SK-N-SH (cell line): ENCODE data around the gene CPN1. TPM values are rescaled to one million over a fixed set of nuclear protein-coding genes. Genes with fewer than 3 reads are reported as not detected.

Experiments used
- CTCF ChIA-PET: fragments of 300-600, 350-600 bp; formaldehyde crosslinking; extraction: SDS; loops from one replicate; lab custom pipeline; 2021; lab: Yijun Ruan, JAX
- POLR2A ChIA-PET: fragments of 350-600 bp; sonication (Branson Sonifier 250); formaldehyde crosslinking; extraction: SDS; loops from one replicate; lab custom pipeline; 2020; ENCODE audit warnings: antibody characterized with exemption, inconsistent platforms; lab: Yijun Ruan, JAX
- DNase-seq: peaks from one replicate; pipeline ENCODE4 v3.0.0; 2012
- H2AFZ ChIP-seq: fragments of 200-600 bp; sonication (generic); 2 replicates; pipeline ENCODE4 v1.8.1; 2016; ENCODE audit warnings: antibody characterized with exemption, mild to moderate bottlenecking, low read depth
- H3F3A ChIP-seq: fragments of 200-600 bp; sonication (generic); replicated peaks from 2 replicates; pipeline ENCODE3; 2016; ENCODE audit warnings: antibody characterized with exemption, mild to moderate bottlenecking; ENCODE audit not compliant: insufficient read depth
- H3K27ac ChIP-seq, 2 experiments: fragments of 200-500 bp in 1 of 2; fragments of 200-600 bp in 1 of 2; sonication (Bioruptor generic) in 1 of 2; sonication (generic), shearing (Covaris generic) in 1 of 2; 2 replicates each; pipeline versions ENCODE4 v1.5.1 to v1.6.1; 2014 to 2016; ENCODE audit warnings: low read depth in 2 of 2, inconsistent platforms in 1 of 2, low read length in 1 of 2, mild to moderate bottlenecking in 1 of 2, mixed read lengths in 1 of 2
- H3K27me3 ChIP-seq: fragments of 200-600 bp; sonication (generic), shearing (Covaris generic); 2 replicates; pipeline ENCODE4 v1.6.1; 2016; ENCODE audit warnings: mixed run types; ENCODE audit not compliant: insufficient read depth
- H3K36me3 ChIP-seq, 2 experiments: fragments of 200-500 bp in 1 of 2; fragments of 200-600 bp in 1 of 2; sonication (Bioruptor generic) in 1 of 2; sonication (generic) in 1 of 2; replicated peaks in 1 of 2; 2 replicates each; pipeline versions ENCODE3 to v1.5.1; 2014 to 2016; ENCODE audit warnings: low read length in 1 of 2, mild to moderate bottlenecking in 1 of 2; ENCODE audit not compliant: insufficient read depth in 2 of 2, control insufficient read depth in 1 of 2
- H3K4me1 ChIP-seq, 2 experiments: fragments of 200-500 bp in 1 of 2; fragments of 200-600 bp in 1 of 2; sonication (Bioruptor generic) in 1 of 2; sonication (generic), shearing (Covaris generic) in 1 of 2; 2 replicates each; pipeline versions ENCODE4 v1.5.1 to v1.6.1; 2014 to 2016; ENCODE audit warnings: low read depth in 1 of 2, low read length in 1 of 2, mixed run types in 1 of 2; ENCODE audit not compliant: insufficient read depth in 2 of 2, control insufficient read depth in 1 of 2
- H3K4me2 ChIP-seq: fragments of 200-600 bp; sonication (generic), shearing (Covaris generic); 2 replicates; pipeline ENCODE4 v1.6.1; 2017; ENCODE audit warnings: mixed run types
- H3K4me3 ChIP-seq, 2 experiments: fragments of 200-500 bp in 1 of 2; fragments of 200-600 bp in 1 of 2; sonication (Bioruptor generic) in 1 of 2; sonication (generic), shearing (Covaris generic) in 1 of 2; 2 replicates each; pipeline versions ENCODE4 v1.5.1 to v1.8.1; 2014 to 2016; ENCODE audit warnings: low read depth in 2 of 2, inconsistent platforms in 1 of 2, low read length in 1 of 2, mild to moderate bottlenecking in 1 of 2, mixed read lengths in 1 of 2, moderate library complexity in 1 of 2
- H3K79me2 ChIP-seq: fragments of 200-600 bp; sonication (generic); 2 replicates; pipeline ENCODE4 v1.8.1; 2017; ENCODE audit warnings: mild to moderate bottlenecking; ENCODE audit not compliant: insufficient read depth
- H3K9ac ChIP-seq: fragments of 200-600 bp; sonication (generic); 2 replicates; pipeline ENCODE4 v1.6.1; 2017; ENCODE audit warnings: mixed run types
- H3K9me2 ChIP-seq: fragments of 200-600 bp; sonication (generic); 2 replicates; pipeline ENCODE4 v1.6.1; 2017; ENCODE audit warnings: mixed run types
- H3K9me3 ChIP-seq: fragments of 200-600 bp; sonication (generic); 2 replicates; pipeline ENCODE4 v1.6.1; 2017; ENCODE audit warnings: mixed run types, mild to moderate bottlenecking, moderate library complexity
- H4K20me1 ChIP-seq: fragments of 200-600 bp; sonication (generic); 2 replicates; pipeline ENCODE4 v1.6.1; 2017; ENCODE audit warnings: mild to moderate bottlenecking, mixed run types; ENCODE audit not compliant: insufficient read depth
- GATA2 ChIP-seq: sonication (generic); formaldehyde crosslinking; IDR thresholded peaks from 2 replicates; pipeline ENCODE4 v1.5.0; 2020; ENCODE audit warnings: mild to moderate bottlenecking, missing genetic modification reagents
- PBX3 ChIP-seq: IDR thresholded peaks from 2 replicates; pipeline ENCODE4; 2012
- RCOR1 ChIP-seq: fragments of 150-350 bp; IDR thresholded peaks from 2 replicates; pipeline ENCODE4 v1.6.1; 2017; ENCODE audit warnings: antibody characterized with exemption, low read length
- USF1 ChIP-seq: IDR thresholded peaks from 2 replicates; pipeline ENCODE4 v1.4.0; 2012; ENCODE audit warnings: low read depth, borderline replicate concordance
- WGBS: methylation state at CpG from one replicate; pipeline ENCODE4 v1.1.6; 2017; ENCODE audit warnings: low lambda C conversion rate; 5-methylcytosine and 5-hydroxymethylcytosine counted together
- polyA plus RNA-seq, 3 experiments: library from polyadenylated mRNA; depleted of rRNA; stranded (reverse); fragments of >200 nt; gene quantifications; 2 replicates each; pipeline ENCODE4 v1.2.3, GENCODE V29; 2012

Gene CPN1
- polyA plus RNA-seq, 1 of the 3 experiments (the other 2 are of a cell fraction): not detected

GRCh38 chr10:99993701-99994689 lies 87.7 kb downstream of the CPN1 start:
- H3K27ac ChIP-seq: peak overlapping the region; percentile 36 to 83
- no peak for DNase-seq
- ChIA-PET CTCF (interaction anchor here (1.0 to 8.5 kb wide), 3 partner anchors 13 to 148 kb away, joined by 3 to 64 read pairs (median 11); partner anchors contain the start of gene DNMBP), POLR2A (interaction anchor here (0.6 kb wide), 1 partner anchor 1665 kb away, joined by 4 read pairs; no protein-coding TSS in a partner anchor)
- H3K27me3 ChIP-seq: no peaks in the 10 kb centered on the region
- peak overlapping the region; percentile 13; the same call in 1 of the 2 replicates for H3K4me2 ChIP-seq
- H4K20me1 ChIP-seq: peaks cover 93% of the 10 kb centered on the region
- H3K4me1 ChIP-seq: peaks cover 4 to 48% of the 10 kb centered on the region in 2 experiments
- H3F3A ChIP-seq: peaks cover 35% of the 10 kb centered on the region
- no peak overlapping the region for H3K9ac ChIP-seq
- H3K36me3 ChIP-seq: peaks cover 0 to 48% of the 10 kb centered on the region in 2 experiments
- no peak for TF ChIP-seq GATA2 (CRISPR knock-in tag)
- TF ChIP-seq RCOR1: no peak
- TF ChIP-seq PBX3: peak; percentile 67
- peak; percentile 84 for TF ChIP-seq USF1
- no peak overlapping the region for H3K4me3 ChIP-seq
- no peaks in the 10 kb centered on the region for H3K9me3 ChIP-seq
- no peak overlapping the region for H2AFZ ChIP-seq
- 58% methylated on average over 8 of the region's 8 CpGs for WGBS
- H3K9me2 ChIP-seq: no peaks in the 10 kb centered on the region
- peaks cover 100% of the 10 kb centered on the region for H3K79me2 ChIP-seq

Other genes with a start within 250 kb of the CPN1 start
- 36.0 and 40.2 TPM in 2 replicates for gene DNMBP, start 71.9 kb downstream of the CPN1 start, polyA plus RNA-seq (2012; rRNA removed)
- gene ERLIN1, start 104.2 kb upstream of the CPN1 start, polyA plus RNA-seq (2012; rRNA removed): 43.8 and 46.7 TPM in 2 replicates
- gene CHUK, start 147.7 kb upstream of the CPN1 start, polyA plus RNA-seq (2012; rRNA removed): 8.8 and 13.4 TPM in 2 replicates
- 7.1 and 10.7 TPM in 2 replicates for gene CWF19L1, start 185.8 kb upstream of the CPN1 start, polyA plus RNA-seq (2012; rRNA removed)
- gene BLOC1S2, start 204.8 kb upstream of the CPN1 start, polyA plus RNA-seq (2012; rRNA removed): 29.1 and 30.4 TPM in 2 replicates
- not detected in 2 replicates for gene PKD2L1, start 248.4 kb upstream of the CPN1 start, polyA plus RNA-seq (2012; rRNA removed)